ENCODE results near the gene TRIM54. TPM values are rescaled to one million over a fixed set of nuclear protein-coding genes. Genes with fewer than 3 reads are reported as not detected.

TRIM54 gene, protein sequence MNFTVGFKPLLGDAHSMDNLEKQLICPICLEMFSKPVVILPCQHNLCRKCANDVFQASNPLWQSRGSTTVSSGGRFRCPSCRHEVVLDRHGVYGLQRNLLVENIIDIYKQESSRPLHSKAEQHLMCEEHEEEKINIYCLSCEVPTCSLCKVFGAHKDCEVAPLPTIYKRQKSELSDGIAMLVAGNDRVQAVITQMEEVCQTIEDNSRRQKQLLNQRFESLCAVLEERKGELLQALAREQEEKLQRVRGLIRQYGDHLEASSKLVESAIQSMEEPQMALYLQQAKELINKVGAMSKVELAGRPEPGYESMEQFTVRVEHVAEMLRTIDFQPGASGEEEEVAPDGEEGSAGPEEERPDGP
- total RNA-seq (0.31 TPM), polyA plus RNA-seq (ENCODE audit: insufficient read depth, low read depth, low replicate concordance) (2.1 TPM)
- long read RNA-seq, donor 1: 0 reads
- long read RNA-seq, donor 2: 0 reads
- long read RNA-seq, donor 3: 0 reads
- long read RNA-seq, donor 4: 0 reads
- long read RNA-seq, donor 5: 0 reads
- long read RNA-seq, donor 6: 0 reads
- long read RNA-seq, donor 7: 0 reads
- long read RNA-seq, donor 8: 0 reads
- long read RNA-seq, donor 9: 0 reads
- long read RNA-seq, donor 10: 0 reads

DNA sequence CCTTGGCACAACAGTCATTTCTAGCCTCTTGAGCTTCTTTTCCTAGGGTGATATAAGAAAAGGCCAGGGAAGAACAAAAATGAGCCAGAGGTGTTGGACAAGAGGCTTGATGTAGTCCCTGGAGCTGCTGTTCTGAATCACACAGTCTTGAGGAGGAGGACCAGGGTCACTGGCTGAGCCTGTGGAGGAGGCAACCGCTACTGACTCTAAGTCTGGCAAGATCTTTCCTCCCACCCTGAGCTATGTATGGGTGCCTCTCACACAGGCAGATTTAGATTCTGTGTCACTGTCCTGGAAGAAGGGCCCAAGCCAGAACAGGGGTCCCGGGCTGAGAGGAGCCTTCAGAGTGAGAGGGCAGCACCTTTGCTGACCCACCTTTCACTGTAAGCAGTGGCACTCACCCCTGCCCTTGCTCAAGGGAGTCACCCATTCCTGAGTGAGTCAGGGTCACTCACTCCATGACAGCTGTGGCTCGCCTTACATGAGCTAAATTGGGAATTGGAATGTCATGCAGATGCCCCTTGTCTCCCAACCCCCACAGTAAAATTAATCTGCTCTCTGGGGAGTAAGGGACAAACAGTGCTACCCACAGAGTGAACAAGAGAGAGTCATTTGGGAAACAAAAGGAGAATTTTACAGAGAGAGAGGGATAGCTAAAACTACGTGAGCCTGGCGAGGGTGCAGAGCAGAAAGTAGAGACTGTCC is at the start of gene TRIM54:
Gene TRIM54, plus strand, starts transcription at position 575 of the 705 bp plus-strand sequence. CDS start 303 bp downstream, outside the sequence.
- Histone ChIP-seq H3K27me3 (ENCODE audit: control insufficient read depth, insufficient read depth, low read length) (no peaks in the 10 kb centered on the region), H3K9me3 (ENCODE audit: control insufficient read depth in 2 of 3, insufficient read depth in 1 of 3, low read length in 3 of 3) (no peaks in the 10 kb centered on the region), H3K27ac (ENCODE audit: low read depth in 2 of 2, low read length in 2 of 2) (no peak within 1 kb of the TSS), H3K9ac (ENCODE audit: low read length in 3 of 3) (no peak within 1 kb of the TSS), H3K4me1 (ENCODE audit: control insufficient read depth in 2 of 3, insufficient read depth in 2 of 3, low read depth in 1 of 3, low read length in 3 of 3) (no peaks in the 10 kb centered on the region), H3K4me3 (ENCODE audit: low read length in 3 of 3) (no peak within 1 kb of the TSS), H3K36me3 (ENCODE audit: control insufficient read depth in 2 of 3, insufficient read depth in 3 of 3, low read length in 3 of 3) (no peaks in the 10 kb centered on the region)
- intact Hi-C loops (cut with DNase I): no loop called here
- FAIRE-seq: no peak
- DNase-seq: peak in 3 of 5 donors; percentile 56 to 71 (median 57)
- TF ChIP-seq, protein P1, sequence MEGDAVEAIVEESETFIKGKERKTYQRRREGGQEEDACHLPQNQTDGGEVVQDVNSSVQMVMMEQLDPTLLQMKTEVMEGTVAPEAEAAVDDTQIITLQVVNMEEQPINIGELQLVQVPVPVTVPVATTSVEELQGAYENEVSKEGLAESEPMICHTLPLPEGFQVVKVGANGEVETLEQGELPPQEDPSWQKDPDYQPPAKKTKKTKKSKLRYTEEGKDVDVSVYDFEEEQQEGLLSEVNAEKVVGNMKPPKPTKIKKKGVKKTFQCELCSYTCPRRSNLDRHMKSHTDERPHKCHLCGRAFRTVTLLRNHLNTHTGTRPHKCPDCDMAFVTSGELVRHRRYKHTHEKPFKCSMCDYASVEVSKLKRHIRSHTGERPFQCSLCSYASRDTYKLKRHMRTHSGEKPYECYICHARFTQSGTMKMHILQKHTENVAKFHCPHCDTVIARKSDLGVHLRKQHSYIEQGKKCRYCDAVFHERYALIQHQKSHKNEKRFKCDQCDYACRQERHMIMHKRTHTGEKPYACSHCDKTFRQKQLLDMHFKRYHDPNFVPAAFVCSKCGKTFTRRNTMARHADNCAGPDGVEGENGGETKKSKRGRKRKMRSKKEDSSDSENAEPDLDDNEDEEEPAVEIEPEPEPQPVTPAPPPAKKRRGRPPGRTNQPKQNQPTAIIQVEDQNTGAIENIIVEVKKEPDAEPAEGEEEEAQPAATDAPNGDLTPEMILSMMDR (IDR thresholded peaks at IDR 0.05; ENCODE audit: borderline replicate concordance, extremely low read depth, insufficient read depth): no peak

DNA sequence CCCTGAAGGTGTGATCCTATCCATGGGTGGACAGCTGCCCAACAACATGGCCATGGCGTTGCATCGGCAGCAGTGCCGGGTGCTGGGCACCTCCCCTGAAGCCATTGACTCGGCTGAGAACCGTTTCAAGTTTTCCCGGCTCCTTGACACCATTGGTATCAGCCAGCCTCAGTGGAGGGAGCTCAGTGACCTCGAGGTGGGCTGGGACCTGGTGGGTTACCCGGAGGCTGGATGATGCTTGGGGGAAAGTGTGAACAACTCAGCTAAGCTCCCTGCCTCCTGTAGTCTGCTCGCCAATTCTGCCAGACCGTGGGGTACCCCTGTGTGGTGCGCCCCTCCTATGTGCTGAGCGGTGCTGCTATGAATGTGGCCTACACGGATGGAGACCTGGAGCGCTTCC is 48.9 kb upstream of the TRIM54 start:
- TF ChIP-seq, protein P1 (IDR thresholded peaks at IDR 0.05; ENCODE audit: borderline replicate concordance, extremely low read depth, insufficient read depth): no peak
- FAIRE-seq: no peak
- Histone ChIP-seq H3K4me3 (ENCODE audit: low read length in 3 of 3) (no peak overlapping the region), H3K36me3 (ENCODE audit: control insufficient read depth in 2 of 3, insufficient read depth in 3 of 3, low read length in 3 of 3) (peaks cover 13 to 65% (median 49%) of the 10 kb centered on the region in 3 donors), H3K27me3 (ENCODE audit: control insufficient read depth, insufficient read depth, low read length) (no peaks in the 10 kb centered on the region), H3K4me1 (ENCODE audit: control insufficient read depth in 2 of 3, insufficient read depth in 2 of 3, low read depth in 1 of 3, low read length in 3 of 3) (no peaks in the 10 kb centered on the region), H3K9ac (ENCODE audit: low read length in 3 of 3) (no peak overlapping the region), H3K27ac (ENCODE audit: low read depth in 2 of 2, low read length in 2 of 2) (no peak overlapping the region), H3K9me3 (ENCODE audit: control insufficient read depth in 2 of 3, insufficient read depth in 1 of 3, low read length in 3 of 3) (no peaks in the 10 kb centered on the region)
- intact Hi-C loops (cut with DNase I): no loop called here
- no peak for DNase-seq

DNA sequence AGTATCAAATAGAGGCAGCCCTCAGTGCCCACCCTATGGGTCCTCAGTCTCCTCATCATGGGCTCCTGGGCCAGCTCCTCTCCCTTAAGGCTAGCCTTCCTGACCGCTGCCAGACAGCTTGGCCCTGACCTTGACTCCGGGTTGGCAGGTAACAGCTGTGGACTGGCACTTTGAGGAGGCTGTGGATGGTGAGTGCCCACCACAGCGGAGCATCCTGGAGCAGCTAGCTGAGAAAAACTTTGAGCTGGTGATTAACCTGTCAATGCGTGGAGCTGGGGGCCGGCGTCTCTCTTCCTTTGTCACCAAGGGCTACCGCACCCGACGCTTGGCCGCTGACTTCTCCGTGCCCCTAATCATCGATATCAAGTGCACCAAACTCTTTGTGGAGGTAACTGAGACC is 46.1 kb upstream of the TRIM54 start:
- H3K9me3 ChIP-seq (ENCODE audit: control insufficient read depth in 2 of 3, insufficient read depth in 1 of 3, low read length in 3 of 3): no peaks in the 10 kb centered on the region
- FAIRE-seq: no peak

More for the DNA sequence above, 46.1 kb upstream of the TRIM54 start:
- TF ChIP-seq, protein P1 (IDR thresholded peaks at IDR 0.05; ENCODE audit: borderline replicate concordance, extremely low read depth, insufficient read depth): no peak
- no peak overlapping the region for H3K4me3 ChIP-seq (ENCODE audit: low read length in 3 of 3)
- no peak overlapping the region for H3K9ac ChIP-seq (ENCODE audit: low read length in 3 of 3)
- DNase-seq: no peak
- H3K27ac ChIP-seq (ENCODE audit: low read depth in 2 of 2, low read length in 2 of 2): no peak overlapping the region
- intact Hi-C loops (cut with DNase I): no loop called here
- H3K27me3 ChIP-seq (ENCODE audit: control insufficient read depth, insufficient read depth, low read length): no peaks in the 10 kb centered on the region
- peaks cover 13 to 71% (median 61%) of the 10 kb centered on the region in 3 donors for H3K36me3 ChIP-seq (ENCODE audit: control insufficient read depth in 2 of 3, insufficient read depth in 3 of 3, low read length in 3 of 3)
- no peaks in the 10 kb centered on the region for H3K4me1 ChIP-seq (ENCODE audit: control insufficient read depth in 2 of 3, insufficient read depth in 2 of 3, low read depth in 1 of 3, low read length in 3 of 3)
